RCC 7860 (cell line): ENCODE measurements around the gene ARL9.

Experiments used
- DNase-seq: peaks from one replicate; pipeline ENCODE4 v3.0.0-alpha.2; 2015; ENCODE audit warnings: low spot score
- FAIRE-seq: peaks from 2 replicates; lab custom pipeline; 2012; peaks lifted over from hg19 to GRCh38; lab: Jason Lieb, UNC

Gene ARL9, protein sequence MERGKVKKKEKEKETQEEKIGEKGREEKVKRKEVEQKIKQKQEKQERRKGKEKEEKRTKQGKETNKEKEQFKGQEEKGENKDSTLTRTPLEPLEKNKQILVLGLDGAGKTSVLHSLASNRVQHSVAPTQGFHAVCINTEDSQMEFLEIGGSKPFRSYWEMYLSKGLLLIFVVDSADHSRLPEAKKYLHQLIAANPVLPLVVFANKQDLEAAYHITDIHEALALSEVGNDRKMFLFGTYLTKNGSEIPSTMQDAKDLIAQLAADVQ

DNA sequence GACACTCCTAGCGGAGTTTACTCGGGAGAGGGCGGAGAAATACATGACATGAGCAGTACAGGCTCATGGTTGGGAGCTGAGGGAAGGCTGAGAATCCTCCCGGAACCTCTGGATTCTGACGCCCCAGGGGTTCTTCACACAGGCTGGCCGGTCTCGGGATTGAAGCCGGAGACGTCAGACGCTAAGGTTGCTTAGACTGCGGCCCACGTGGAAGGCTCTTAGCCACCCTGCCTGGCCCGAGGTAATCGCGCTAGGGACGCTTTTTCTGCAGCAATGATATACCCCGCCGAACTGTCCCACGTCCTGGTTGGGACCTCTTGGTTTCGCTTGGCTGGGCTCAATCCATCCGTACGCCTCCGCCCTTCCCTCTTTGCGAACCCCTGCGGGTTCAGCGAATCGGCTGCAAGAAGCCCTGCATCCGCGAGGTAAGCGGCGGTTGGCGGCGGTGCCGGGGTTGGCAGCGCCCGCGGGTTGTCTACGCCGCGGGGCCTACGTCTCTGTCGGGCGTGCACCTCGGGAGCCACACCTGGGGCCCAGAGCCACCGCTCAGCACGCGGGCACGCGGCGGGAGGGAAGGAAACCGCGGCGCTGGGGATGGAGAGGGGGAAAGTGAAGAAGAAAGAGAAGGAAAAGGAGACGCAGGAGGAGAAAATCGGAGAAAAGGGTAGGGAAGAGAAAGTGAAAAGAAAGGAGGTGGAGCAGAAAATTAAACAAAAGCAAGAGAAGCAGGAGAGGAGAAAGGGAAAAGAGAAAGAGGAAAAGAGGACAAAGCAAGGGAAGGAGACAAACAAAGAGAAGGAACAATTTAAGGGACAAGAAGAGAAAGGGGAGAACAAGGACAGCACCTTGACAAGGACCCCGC lies at the start of gene ARL9:
Gene ARL9 (plus strand): TSS at position 523 of the 862 bp plus-strand sequence. CDS start 72 bp downstream, at position 595.
- no peak for DNase-seq
- no peak for FAIRE-seq

- DNase-seq (no peak), FAIRE-seq (no peak)
These were observed 45.5 kb upstream of the ARL9 start for GRCh38 chr4:56460085-56460484.

DNA sequence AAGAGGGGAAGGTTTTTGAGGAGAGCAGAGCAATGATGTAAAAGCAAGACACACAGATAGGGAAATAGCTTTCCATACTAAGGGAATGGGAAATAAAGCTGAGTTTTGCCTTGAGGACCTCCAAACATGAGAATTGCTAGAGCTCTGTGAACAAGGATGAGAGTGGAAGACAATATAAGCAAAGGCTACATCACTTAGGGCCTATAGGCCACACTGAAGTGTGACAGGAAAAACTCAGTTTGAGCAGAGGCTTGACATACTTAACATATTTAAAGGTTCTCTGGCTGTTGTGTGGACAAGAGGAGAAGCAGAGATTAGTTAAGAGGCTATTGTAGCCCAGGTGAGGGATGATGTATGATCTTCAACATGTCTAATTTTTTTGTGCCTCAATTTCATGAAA lies 43.4 kb upstream of the ARL9 start:
- FAIRE-seq (no peak), DNase-seq (no peak)

DNA sequence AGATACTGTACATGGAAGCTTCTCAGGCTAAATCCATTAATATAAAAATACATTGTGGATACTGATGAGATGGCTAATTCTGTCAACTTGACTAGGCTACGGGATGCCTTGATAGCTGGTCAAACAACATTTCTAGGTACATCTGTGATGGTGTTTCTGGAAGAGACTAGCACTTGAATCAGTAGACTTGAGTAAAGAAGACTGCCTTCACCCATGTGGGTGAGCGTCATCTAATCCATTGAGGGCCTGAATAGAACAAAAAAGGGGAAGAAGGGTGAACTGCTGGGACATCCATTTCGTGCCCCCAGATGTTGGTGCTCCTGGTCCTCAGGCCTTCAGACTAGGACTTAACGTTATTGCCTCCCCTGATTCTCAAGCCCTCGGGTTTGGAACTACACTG lies 41.9 kb upstream of the ARL9 start:
- no peak for DNase-seq
- FAIRE-seq = no peak

DNA sequence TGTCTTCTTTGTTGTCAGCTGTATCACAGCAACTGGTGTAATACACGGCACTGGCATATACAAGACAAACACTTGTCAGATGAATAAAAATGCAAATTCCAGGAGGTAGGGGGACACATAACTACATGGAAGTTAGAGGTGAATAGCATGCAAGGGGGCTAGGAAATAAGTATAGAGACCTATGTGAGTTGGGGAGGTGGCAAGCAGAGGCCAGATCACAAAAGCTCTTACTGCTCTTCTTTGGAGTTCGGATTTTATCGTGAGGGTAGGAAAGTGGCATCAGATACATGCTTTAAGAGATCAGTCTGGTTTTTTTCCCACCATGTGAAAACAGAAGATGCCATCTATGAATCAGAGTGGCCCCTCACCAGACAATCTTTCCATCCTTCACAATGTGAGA lies 41.0 kb upstream of the ARL9 start:
- no peak for FAIRE-seq
- DNase-seq = no peak

GRCh38 chr4:56465599-56466295 lies 39.8 kb upstream of the ARL9 start:
- DNase-seq = no peak
- no peak for FAIRE-seq

GRCh38 chr4:56466296-56466761 lies 39.3 kb upstream of the ARL9 start:
- FAIRE-seq = peak; percentile 90
- DNase-seq = peak; percentile 95

DNA sequence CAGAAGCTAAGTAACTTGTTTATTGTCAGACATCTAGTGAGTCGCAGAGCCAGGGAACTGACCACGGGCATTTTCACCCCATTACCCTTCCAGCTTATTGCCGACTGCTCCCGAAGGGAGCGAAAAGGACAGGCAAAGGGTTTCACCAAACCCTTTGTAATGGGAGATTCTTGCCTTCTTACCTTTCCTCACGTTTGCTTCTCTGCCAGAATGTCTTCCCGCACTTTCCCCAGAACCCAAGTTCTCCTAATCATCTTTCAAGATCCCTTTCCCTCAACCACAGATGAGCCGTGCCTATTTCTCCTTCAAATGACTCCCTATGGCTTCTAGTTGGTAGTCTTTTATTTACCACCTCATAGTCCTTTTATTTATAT lies 38.7 kb upstream of the ARL9 start:
- DNase-seq (no peak), FAIRE-seq (no peak)

GRCh38 chr4:56467284-56468096 lies 38.1 kb upstream of the ARL9 start, which contains the start of gene SRP72:
TSS of gene SRP72 (plus strand) at chr4:56467617. CDS start at chr4:56467636, 19 bp downstream.
- FAIRE-seq (peak; percentile 73), DNase-seq (peak; percentile 80)

- DNase-seq = peak; percentile 40
- FAIRE-seq = no peak
These were observed 37.5 kb upstream of the ARL9 start for GRCh38 chr4:56468097-56468422.

DNA sequence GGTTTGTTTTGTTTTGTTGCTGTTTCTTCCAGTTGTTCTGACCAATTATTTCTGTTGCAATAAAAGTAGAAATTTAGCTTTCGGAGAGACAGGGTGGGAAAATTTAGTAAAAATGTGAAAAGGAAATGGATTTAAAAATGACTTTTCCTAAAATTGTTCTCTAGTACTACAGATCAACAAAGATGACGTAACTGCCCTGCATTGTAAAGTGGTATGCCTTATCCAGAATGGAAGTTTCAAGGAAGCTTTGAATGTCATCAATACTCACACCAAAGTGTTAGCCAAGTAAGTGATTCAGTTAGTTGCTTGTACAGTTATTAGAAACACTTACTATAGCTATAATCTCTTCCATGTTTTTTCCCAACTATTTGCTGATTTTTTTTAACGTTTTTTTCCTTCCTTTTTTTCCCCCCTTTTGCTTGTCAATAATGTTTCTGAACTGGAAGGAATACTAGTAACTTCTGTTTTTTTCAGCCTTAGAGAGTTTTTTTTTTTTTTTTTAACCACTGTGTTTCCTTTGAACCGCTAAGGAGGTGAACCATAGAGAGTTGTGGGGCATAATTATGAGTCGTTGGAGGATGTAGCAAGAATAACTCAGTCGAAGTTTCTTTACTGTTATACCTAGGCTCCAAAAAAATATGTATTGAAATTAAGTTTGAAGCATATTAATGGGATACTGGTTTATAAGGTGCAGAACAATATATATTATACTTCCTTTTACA lies 35.9 kb upstream of the ARL9 start:
- DNase-seq (no peak), FAIRE-seq (no peak)

DNA sequence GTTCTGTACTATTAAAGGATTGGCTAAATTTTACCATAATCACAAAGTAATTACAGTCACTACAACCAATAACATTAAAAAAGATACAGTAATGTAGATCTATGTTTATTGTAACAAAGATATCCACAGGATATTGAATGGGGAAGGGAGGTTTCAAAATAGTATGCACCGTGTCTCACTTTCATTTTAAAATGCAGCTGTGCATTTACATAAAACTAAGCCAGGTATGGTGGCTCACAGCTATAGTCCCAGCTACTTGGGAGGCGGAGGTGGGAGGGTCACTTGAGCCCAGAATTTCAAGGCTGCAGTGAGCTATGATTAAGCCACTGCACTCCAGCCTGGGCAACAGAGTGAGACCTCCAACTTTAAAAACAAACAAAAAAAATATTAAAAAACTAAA lies 29.7 kb upstream of the ARL9 start:
- no peak for FAIRE-seq
- no peak for DNase-seq

DNA sequence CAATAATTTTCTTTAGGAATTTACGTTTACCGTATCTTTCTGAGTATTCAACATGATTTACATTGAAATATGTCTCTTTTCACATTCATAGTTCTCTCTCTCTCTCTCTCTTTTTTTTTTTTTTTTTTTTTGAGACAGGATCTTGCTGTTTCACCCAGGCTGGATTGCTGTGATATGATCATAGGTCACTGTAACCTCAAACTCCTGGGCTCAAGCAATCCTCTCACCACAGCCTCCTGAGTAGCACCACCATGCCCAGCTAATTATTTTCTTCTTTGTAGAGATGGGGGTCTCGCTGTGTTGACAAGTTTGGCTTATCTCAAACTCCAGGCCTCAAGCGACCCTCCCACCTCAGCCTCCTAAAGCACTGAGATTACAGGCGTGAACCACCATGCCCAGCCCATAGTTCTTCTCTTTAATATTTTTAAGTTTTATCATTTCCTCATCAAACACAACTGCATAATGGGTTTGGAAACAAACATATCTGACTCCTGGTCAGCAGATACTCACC lies 28.3 kb upstream of the ARL9 start:
- FAIRE-seq (no peak), DNase-seq (no peak)

DNA sequence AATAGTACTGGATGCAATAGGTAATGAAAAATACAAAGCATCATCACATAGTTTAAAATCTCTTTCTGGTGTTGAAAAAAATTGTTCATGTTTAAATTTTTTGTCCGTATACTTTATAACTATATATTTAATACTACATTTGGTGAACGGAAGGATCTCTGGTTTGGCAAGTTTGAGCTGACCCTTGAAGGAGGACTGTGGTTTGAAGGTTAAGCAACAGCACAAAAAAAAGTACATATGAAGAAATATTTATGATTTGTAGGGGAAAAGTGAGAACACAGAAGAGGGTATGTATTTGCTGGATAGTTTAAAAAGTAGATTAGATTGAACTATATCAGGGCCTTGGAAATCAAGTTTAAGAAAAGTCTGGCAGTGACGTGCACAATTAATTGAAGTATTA lies 24.9 kb upstream of the ARL9 start:
- FAIRE-seq (no peak), DNase-seq (no peak)

DNA sequence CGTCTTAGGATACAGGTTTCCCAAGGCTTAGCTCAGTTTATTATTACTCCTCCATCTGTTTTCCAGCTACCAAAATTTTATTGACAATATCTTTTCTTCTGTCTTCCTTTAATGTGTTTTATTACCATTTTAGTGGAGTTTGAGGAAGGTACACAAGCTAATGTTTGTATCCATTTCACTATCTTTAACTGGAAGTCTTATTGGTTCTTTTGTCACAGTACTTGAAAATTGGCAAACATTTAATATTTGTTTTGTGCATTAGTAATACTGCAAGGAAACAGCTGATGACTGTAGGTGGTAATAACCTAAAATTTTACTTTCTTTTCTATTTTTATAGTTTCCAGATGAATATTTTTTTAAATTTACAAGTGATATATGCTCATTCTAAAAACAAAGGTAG lies 9.3 kb upstream of the ARL9 start:
- FAIRE-seq = no peak
- DNase-seq = no peak

DNA sequence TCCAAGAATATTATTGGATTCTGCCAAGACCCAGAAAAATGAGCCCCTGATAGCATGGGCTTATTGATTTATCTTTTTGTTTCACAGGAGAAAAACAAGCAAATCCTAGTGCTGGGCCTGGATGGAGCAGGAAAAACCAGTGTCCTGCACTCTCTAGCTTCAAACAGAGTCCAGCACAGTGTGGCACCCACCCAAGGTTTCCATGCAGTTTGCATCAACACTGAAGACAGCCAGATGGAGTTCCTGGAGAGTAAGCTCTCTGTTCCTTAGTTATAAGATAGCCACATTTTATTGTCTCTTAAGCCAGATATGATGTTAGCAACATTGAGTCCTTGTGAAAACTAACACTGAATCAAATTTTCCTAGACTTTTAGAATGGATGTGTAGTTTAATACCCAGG lies 5.5 kb downstream of the ARL9 start:
- DNase-seq = no peak
- no peak for FAIRE-seq

DNA sequence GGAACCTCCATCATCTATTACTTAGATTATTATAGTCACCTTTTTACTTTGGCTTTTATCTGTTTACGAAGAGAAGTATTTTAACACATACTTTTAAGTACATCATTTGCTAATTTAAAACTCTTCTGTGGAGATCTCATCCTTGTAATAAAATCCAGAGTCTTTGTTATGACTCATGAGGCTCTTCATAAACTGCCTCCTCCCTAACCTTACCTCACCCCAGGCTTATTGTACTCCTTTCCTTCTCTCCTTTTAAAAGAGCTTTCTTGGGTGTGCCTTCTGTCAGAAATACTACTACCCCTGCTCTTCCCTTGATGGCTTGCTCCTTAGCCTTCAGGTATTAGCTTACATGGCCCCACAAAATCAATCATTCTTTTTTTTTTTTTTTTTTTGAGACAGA lies 6.6 kb downstream of the ARL9 start:
- FAIRE-seq (no peak), DNase-seq (no peak)

DNA sequence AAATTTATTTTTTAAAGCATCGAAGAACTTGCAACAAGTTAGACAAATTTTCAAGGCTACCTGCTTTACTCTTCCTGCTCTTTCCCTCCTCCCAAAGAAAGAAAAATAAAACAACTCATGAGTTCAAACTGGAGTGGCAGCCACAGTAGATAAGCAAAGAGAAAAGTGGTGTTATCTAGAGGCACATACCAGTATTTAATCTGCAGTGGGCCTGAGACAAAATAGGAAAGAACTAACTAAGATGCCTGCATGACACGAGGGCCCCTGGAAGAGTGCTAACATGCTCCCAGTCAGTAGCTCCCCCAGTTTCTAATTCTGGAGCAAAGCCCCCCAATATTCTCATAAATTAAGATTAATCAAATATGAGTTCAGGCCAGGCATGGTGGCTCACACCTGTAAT lies 7.9 kb downstream of the ARL9 start:
- no peak for FAIRE-seq
- no peak for DNase-seq

GRCh38 chr4:56530269-56531148 lies 24.9 kb downstream of the ARL9 start:
- DNase-seq (no peak), FAIRE-seq (no peak)
